Activated CD4-positive, alpha-beta T cell treated with anti-CD3 and anti-CD28 coated beads for 24 hours (primary cell): ENCODE results near the gene RMRP.

Source experiments
- DNase-seq, 2 donors: peaks; one replicate each; pipeline ENCODE4 v3.0.0-alpha.2; 2020; ENCODE audit warnings: low read depth in 2 of 2

Gene RMRP

DNA sequence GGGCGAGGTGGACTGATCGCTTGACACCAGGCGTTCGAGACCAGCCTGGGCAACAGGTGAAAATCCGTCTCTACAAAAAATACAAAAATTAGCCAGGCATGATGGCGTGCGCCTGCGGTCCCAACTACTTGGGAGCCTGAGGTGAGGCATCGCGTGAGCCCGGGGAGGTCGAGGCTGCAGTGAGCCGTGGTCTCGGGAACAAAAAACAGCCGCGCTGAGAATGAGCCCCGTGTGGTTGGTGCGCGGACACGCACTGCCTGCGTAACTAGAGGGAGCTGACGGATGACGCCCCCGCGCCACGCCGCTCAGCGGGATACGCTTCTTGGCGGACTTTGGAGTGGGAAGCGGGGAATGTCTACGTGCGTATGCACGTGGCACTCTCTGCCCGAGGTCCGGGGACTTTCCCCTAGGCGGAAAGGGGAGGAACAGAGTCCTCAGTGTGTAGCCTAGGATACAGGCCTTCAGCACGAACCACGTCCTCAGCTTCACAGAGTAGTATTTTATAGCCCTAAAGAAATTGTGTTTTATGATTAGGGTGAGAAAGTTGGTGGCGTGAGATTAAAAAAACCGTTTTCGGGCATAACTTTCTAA lies at the start of gene RMRP:
RMRP (minus strand) TSS at position 474 of the 591 bp plus-strand sequence.
- DNase-seq, result peak; percentile 87 to 96

DNA sequence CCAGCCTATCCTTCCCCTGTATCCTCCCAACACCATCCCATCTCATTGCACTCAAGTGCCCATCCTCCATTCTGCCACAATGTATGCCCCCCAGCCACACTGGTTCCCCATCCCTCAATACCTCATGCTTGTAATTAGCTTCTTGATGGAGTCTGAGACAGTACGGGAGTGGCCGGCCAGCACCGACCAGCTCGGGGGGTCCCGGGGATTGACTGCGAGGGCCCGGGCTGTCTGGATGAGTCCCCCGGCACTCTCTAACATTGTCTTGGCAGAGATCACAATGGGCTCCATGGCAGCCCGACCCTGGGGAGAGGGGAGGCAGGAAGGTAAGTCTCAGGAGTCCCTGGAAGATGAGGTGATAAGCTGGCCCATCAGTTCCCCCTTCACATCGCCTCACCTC lies 49.1 kb upstream of the RMRP start:
- no peak for DNase-seq

DNA sequence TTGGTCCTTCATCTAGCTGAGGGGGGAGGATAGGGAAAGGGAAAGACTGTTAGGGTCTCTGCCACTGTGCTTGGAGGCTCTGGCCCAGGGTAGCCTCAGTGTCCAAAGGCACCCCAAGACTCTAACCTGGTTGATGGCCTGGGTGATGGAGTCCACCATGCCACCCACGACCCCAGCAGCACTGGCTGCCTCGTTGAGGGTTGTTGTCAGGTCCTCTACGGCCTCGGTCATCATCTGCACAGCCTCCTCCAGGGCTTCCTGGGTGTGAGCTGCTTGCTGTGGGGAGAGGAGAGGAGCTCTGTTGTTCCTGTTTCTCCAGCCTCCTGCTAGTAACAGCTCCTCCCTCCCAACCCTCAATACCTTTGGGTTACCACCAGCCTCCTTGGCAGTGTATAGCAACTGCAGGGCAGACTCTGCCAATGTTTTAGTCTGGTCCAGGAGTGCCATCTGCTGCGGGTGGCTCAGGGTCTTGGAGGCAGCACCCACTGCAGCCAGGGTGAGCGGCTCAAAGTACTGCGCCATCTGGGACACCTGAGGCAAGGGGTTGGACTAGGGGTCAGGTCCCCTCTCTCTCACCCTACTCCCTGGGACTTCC lies 48.1 kb upstream of the RMRP start:
- DNase-seq, result no peak

DNA sequence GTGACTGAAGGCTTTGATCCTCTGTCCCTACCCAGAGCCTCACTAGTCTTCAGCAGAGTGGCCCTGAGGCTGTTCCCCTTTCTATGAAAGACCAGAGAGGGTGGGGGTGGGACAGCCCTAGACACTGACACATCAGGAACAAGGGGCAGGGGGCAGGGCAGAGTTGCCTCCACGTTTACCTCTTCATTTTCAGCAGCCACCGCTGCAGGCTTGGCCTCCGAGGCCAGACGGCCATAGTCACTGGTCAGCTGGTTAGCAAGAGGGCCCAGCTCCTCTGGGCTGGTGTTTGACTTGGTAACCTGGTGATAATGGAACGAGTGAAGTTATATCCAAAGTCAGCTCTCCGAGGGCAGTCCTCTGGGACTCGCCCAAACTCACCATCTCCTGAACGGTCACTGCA lies 47.6 kb upstream of the RMRP start:
- DNase-seq, result no peak

DNA sequence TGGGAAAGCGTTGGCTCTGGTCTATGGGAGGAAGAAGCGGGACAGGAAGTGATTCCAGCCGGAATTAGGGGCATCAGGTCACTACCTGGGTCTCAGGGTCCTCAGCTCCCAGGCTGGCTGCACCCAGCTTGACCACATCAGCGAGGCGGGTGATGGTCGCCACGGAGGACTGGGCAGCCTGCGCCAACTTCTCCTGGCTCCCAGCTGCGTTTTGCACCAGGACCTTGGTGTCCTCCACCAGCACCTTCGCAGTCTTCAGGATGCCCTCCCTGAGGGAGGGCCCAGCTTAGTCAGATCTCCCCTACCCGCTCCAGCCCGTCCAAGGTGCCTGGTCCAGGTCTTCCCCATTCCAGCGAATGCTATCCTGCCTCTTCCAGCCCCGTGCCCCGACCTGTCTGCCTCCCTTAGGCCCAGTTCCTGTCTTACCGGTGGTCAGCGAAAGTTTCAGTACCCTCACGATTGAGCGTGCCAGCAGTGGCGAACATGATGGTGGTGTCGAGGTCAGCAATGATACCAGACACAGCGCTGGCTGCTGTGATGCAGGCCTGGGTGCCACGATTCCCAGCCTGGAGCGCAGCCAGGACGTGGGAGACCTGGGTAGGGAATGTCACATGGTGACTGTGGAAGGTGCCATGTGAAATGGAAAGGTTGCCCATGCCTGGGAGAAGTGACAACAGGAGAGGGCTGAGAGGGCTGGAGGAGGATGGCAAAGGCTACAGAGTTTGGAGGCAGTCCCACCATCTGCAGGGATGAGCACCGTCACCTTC lies 46.3 kb upstream of the RMRP start:
- DNase-seq, result no peak

DNA sequence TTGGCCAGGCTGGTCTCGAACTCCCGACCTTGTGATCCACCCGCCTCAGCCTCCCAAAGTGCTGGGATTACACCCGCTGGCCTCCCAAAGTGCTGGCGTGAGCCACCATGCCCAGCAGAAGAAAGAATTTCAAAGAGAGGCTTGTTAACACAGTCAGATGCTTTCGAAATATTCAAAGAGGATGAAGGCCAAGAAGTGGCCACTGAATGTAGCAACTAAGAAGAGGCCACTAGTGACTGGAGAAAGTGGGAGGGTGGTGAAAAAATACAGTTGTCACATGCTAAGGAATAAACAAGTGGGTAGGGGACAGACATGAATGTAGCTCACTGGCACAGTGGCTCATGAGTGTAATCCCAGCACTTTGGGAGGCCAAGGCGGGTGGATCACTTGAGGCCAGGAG lies 44.9 kb upstream of the RMRP start:
- DNase-seq, result no peak

DNA sequence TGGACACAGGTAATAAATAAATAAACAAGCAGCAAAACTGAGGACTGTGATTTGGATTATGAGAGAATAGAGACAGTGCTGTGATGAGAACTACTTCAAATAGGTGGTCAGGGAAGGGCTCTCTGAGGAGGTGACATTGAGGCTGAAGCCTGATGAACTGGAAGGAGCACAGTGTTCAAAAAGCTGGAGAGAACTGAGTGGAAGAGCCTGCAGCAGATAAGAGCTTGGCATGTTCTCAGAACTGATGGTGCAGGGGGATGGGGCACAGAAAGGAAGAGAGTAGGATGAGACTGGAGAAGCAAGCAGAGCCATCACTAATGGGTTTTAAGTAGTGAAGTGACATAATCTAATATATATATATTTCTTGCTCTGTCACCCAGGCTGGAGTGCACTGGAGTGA lies 43.1 kb upstream of the RMRP start:
- DNase-seq, result no peak

DNA sequence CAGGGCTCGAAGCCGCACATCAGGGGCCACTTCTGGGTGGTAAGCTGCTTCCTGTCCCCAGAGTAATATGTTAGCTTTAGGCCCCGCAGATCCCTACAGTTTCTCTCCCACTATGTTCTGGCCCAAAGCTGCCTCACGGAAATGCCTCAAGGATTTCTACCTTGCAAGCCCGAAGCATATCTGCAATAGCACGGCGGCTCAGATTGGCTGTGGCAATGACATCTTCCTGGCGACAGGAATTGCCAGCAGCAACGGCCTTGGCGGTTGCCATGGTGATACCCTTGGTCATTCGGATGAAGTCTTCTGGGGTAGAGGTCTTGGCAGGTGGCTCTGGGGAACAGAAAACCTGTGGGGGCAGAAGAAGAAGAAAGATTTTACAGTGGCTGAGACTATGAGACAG lies 42.2 kb upstream of the RMRP start:
- no peak for DNase-seq

DNA sequence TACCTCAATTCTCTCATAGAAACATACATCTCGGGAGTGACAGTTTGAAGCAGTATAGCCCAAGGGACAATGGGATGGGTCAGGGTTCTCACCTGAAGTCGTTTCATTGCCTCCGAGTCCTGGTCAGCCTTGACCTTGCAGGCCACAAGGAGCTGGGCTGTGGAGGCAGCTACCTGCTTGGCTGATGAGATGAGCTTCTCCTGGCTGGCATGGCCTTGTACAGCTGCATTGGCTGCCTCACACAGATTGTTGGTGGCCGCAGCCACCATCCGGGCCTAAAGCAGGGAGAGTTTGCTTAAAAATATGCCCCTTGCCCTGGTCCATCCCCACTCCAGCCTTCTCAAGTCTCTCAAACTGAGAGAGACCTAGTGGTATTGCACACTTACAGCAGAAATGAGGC lies 40.4 kb upstream of the RMRP start:
- no peak for DNase-seq

DNA sequence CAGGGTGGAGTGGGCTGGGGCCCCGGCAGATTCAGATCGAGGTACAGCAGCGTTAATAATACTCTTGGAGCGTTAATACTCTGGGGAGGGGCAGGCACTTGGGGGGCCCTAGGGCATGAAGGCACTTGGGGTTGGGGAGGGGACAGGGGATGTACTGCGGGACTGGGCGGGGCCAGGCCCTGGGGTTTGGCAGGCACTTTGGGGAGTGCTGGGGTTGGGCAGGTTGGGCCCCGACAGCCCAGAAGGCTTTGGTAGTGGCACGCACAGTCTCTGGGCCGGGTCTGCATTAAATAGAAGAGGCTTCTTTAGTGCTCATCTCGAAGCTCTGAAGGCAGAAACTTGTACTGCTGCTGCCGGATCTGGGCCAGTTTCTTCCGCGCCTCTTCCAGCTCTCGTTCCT lies 39.7 kb upstream of the RMRP start:
- DNase-seq, result no peak

DNA sequence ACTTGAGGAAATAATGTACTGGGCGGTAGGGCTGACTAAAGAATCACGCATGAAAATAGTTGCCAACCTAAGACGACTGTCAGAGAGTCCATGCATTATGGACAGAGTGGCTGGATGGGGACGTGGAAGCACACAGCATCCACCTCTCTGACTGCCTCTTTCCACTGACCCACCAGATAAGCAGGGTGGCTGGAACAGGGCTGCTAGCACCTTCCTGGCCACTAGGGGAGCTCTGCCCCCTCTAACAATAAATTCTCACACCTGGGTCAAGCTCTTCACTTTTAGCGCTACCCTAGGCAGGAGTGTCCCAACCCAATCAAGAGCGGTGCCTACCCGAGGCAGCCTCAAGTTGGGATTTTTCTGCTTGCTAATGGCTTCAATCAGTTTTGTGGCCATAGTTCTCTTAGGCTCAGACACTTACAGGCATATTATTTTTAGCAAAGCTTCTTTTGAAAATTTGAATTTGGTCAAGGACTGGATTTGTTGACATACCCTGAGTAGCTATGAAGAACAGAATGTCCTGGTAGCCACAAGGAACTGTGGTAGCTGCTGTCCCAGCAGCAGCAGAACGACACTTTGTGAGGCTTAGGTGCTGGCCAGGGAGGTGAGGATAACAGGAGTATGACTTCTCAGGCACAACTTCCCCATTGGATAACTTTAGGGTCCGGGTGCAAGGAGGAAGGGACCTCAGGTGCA lies 38.8 kb upstream of the RMRP start:
- peak; percentile 21 to 36 for DNase-seq

DNA sequence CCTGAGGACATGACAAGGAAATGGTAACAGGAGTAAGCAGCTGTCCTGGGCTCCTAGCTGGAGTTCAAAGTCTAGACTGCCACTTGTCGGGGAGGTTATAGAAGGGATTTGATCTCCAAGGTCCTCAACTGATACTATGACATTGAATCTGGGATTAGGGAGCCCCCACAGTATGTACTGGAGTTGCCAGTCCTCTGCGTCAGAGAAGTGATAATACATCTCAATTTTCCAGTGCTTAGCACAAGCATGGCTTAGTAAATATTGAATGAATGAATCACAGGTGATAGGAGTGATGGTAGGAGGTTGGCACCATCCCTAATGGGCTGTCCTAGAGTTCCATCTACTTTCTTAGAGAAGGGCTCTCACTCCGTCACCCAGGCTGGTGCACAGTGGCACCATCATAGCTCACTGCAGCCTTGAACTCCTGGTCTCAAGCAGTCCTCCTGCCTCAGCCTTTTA lies 38.2 kb upstream of the RMRP start:
- no peak for DNase-seq

DNA sequence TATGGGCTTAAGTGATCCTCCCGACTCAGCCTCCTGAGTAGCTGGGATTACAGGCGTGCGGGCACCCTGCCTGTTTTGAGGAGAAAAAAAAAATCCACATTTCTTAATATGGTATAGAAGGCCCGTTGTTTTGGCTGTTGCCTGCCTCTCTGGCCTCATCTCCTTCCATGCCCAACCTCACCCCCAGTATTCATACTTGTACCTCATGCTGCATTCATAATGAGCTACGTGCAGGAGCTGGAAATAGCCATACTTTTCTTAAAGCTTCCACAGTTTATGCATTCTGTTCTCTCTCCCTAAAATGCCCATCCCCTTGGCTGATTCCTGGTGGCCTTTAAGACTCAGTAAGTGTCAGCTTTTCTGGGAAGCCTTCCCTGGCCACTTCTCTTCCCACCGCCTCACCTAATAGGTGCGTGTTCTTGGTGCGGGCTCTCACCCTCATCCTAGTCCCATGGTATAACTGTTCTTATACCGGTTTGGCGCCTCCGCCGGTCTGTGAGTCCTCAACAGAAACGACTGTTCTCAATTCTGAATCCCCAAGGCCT lies 34.0 kb upstream of the RMRP start:
- no peak for DNase-seq

DNA sequence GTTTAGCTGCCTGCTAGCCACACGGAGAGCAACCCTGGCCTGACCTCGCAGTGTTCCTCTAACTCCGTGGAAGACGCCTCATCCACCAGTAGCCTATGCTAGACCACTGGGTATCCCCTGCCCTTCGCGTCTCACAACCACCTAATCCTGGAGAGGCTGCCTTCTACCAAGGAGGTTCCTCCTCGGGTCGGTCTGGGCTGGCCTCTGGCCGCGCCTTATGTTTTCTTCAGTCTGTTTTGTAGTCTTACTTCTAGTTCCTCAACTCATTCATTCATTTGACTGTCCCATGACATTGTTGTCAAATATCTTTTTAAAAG lies 33.5 kb upstream of the RMRP start:
- DNase-seq, result no peak

DNA sequence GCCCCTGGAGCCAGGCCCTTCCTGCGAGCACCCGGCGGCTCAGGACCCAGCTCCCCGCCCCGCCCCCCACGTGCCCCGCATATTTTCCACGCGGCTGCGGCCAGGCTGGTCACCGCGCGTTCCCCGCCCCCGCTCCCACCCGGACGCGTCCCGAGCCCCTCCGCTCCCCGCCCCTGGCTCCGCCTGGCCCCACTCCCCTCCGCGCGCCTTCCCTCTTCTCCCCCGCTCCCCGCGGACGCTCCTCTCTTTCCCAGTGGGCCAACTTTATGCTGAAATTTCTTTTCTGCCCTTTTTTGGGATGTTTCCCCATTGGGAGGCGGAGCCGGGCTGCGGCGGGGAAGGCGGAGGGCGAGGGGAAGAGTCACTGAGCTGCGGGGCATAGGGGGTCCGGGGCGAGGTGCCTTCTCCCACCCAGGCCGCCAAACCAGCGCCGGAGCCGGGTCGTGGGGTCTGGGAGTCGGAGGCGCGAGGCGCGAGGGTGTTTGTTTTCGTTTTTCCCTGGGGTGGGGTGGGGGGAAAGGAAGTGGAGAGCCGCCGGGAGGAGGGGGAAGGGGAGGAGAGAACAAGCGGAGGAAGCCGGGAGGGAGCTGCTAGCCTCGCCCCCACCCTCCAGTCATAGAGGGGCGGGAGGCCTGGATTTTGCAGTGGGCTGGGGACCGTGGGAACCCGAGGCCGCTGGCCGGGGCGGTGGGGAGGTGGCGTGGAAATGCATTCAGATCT lies 33.0 kb upstream of the RMRP start:
- DNase-seq, result peak in 1 of 2 donors; percentile 37

DNA sequence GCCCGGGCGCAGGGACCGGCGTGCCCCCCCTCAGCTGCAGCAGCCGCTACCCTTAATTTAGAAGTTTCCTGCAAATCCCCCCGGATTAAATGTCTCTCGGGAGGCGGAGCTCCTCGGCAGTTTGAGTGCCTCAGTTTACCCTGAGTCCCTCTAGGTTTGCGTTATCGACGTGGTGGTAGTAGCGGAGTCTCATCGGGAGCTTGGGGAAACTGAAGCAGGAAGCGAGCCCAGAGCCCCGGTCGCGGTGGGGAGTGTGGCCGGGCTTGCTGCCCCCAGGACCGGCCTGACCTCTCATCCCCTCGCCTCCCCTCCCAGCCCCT lies 32.4 kb upstream of the RMRP start:
- DNase-seq, result no peak

DNA sequence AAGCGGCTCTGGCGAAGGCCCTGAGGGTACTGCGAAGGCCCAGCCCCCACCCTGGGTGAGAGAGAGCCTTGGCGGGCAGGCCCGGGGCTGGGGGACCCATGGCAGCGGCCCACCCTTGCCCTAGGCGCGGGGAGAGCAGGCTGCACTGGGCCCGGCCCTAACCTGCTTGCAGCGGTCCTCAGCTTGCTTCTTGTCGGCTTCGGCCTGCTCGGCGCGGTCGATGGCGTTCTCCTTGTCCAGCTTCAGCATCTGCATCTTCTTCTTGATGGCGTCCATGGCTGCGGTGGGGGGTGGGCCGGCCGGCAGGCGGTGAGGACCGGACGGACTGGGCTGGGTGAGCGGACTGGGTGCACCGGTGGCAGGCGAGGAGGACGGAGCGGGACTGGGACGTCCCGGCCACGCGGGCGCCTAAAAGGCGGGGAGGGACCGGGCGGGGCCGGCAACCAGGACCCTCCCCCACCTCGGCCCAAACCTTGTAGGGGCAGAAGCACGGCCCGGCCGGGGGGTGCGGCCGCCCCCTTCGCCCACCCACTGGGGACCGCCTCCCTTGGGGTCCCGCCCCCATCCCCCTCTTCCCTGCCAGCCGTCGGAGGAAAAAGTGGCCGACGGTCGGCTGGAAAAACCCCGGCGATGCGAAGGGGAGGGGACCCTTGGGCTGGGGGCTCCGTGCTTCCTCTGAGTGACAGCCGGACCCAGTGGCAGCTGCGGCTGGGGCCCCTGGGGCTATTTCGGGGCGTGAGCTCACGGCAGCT lies 31.9 kb upstream of the RMRP start, which contains the start of gene TPM2:
TPM2 (minus strand) TSS at position 384 of the 752 bp plus-strand sequence; CDS start at position 276, 108 bp downstream.
- DNase-seq, result no peak

DNA sequence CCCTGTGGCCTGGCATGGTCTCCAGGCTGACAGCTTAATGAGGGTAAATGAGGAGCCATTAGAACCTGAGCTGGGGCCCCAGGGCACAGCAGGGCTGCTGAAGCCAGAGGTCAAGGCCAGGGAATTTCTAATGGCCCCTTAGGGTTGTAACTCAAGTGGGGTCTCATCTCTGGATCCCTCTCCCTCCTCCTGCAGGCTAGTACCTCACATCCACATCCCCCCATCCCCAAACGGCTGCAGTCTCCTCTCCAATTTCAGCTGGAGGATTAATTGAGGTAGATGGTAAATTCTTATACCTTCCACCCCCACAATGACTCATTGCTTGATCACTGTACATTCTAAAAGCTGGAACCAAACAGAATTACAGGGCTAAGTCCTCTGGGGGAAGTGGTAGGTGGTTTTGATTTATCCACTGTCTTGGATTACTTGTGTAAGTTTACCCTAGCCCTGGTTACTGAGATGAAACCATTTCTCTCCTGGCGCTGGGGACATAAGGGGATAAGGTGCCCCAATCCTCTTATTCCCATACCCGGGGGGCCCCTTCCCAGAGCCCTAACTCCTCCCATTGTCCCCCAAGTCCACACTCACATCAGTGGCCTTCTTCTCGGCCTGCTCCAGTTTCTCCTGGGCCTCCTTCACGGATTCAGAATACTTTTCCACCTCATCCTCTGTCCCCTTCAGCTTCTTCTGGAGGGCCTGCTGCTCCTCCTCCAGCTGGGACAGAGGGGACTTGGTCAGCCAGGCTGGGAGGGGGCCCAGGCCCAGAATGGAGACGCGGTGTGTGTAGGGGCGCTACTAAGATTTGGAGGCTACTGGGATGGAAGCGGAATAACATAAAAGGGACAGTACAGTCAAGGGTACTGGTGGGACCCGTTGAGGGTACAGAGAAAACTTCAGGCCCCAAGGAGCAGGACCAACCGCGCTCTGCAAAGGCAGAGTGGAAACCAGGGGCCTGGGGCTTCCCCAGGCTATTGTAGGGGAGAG lies 31.0 kb upstream of the RMRP start:
- DNase-seq, result peak in 1 of 2 donors; percentile 27

DNA sequence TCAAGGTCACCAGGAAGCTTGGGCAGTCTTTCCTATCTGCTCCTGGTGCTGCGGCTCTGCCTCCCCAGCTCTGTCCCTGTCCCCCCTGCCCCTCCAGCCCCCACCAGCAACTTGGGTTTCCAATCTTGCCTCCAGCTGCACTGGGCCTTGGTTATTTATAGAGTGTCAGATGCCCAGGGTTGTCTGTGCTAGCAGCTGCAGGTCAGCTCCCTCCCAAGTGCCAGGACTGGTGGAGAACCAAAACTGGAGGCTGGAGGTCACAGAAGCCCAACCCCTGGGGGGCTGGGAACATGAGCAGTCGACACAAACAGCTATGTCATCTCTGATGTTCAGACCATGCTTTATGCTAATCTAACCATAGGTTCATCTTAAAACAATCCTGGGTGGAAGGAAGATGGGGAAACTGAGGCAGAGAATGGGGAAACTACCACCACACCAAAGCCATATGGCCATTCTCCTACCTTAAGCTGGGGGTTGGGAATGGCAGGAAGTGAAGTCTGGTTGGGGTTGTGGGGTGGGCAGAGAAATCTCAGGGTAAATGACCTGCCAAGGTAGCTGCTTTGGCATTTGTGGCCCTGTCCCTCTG lies 30.2 kb upstream of the RMRP start:
- no peak for DNase-seq
